ENCODE results near the gene THRAP3. TPM values are rescaled to one million over a fixed set of nuclear protein-coding genes. Genes with fewer than 3 reads are reported as not detected.

The THRAP3 gene
- total RNA-seq, 1 experiment from 2014 or later: 53.5 TPM

- DNase-seq (ENCODE audit: low spot score): peak; percentile 91
These were observed 127.2 kb downstream of the THRAP3 start for GRCh38 chr1:36351227-36351977.

- DNase-seq (ENCODE audit: low spot score): peak; percentile 73
These were observed 128.1 kb downstream of the THRAP3 start for GRCh38 chr1:36352125-36352909.

- peak; percentile 72 for DNase-seq (ENCODE audit: low spot score)
These were observed 129.0 kb downstream of the THRAP3 start for GRCh38 chr1:36352910-36353878.

GRCh38 chr1:36354486-36354885 is 130.2 kb downstream of the THRAP3 start:
- no peak for DNase-seq (ENCODE audit: low spot score)

Other genes starting within 250 kb of the THRAP3 start
- not detected in 2 replicates for gene TEKT2, start 140.3 kb upstream of the THRAP3 start, total RNA-seq (2014; rRNA removed; shearing (Covaris generic))
- 33.7 and 45.8 TPM in 2 replicates for gene ADPRS, start 135.6 kb upstream of the THRAP3 start, total RNA-seq (2014; rRNA removed; shearing (Covaris generic))
- 0.62 and 0.72 TPM in 2 replicates for gene COL8A2, start 99.2 kb upstream of the THRAP3 start, total RNA-seq (2014; rRNA removed; shearing (Covaris generic))
- gene TRAPPC3, start 75.0 kb upstream of the THRAP3 start, total RNA-seq (2014; rRNA removed; shearing (Covaris generic)): 86.7 and 110 TPM in 2 replicates
- 91.2 and 136 TPM in 2 replicates for gene MAP7D1, start 68.3 kb upstream of the THRAP3 start, total RNA-seq (2014; rRNA removed; shearing (Covaris generic))
- gene SH3D21, start 81.9 kb downstream of the THRAP3 start, total RNA-seq (2014; rRNA removed; shearing (Covaris generic)): 0.98 TPM in 1 of 2 replicates, not detected in the other
- 9.6 and 17.8 TPM in 2 replicates for gene EVA1B, start 99.2 kb downstream of the THRAP3 start, total RNA-seq (2014; rRNA removed; shearing (Covaris generic))
- gene STK40, start 161.5 kb downstream of the THRAP3 start, total RNA-seq (2014; rRNA removed; shearing (Covaris generic)): 13.8 and 17.1 TPM in 2 replicates
- gene LSM10, start 173.5 kb downstream of the THRAP3 start, total RNA-seq (2014; rRNA removed; shearing (Covaris generic)): 6.4 and 7.0 TPM in 2 replicates
- gene OSCP1, start 226.0 kb downstream of the THRAP3 start, total RNA-seq (2014; rRNA removed; shearing (Covaris generic)): 5.8 and 9.2 TPM in 2 replicates
- 68.1 and 99.0 TPM in 2 replicates for gene MRPS15, start 239.9 kb downstream of the THRAP3 start, total RNA-seq (2014; rRNA removed; shearing (Covaris generic))